ENCODE data around the gene EFNA5.

The EFNA5 gene

DNA sequence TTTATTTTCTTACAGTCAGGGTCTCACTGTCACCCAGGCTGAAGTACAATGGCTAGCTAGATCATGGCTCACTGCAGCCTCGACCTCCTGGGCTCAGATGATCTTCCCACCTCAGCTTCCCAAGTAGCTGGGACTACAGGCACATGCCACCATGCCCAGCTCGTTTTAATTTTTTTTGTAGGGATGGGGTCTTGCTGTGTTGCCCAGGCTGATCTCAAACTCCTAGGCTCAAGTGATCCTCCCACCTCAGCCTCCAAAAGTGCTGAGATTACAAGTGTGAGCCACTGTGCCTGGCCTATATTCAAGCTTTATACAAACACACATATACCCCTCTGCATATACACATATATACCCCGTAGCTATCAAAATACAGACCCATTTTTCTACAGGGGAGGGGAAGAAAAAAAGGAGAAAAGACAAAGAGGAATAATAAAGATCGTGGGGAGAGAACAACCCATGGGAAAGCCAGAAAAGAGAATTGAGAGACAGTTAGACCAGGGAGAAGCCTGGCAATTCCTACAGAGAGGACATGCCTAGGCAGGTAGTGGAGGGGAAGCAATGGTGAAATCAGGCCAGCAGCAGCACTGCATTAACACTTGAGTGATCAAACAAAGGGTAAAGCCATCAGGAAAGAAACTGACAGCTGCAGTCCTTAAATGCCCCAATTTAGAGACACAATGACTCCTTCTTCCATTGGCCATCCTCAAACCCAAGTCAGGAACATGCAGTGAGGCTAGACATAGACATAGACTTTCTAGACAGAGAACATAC lies 102.7 kb downstream of the EFNA5 start:
- DNase-seq = no peak

GRCh38 chr5:107566986-107567385 lies 103.8 kb downstream of the EFNA5 start:
- DNase-seq = no peak

GRCh38 chr5:107565791-107566767 lies 104.7 kb downstream of the EFNA5 start:
- no peak for DNase-seq

DNA sequence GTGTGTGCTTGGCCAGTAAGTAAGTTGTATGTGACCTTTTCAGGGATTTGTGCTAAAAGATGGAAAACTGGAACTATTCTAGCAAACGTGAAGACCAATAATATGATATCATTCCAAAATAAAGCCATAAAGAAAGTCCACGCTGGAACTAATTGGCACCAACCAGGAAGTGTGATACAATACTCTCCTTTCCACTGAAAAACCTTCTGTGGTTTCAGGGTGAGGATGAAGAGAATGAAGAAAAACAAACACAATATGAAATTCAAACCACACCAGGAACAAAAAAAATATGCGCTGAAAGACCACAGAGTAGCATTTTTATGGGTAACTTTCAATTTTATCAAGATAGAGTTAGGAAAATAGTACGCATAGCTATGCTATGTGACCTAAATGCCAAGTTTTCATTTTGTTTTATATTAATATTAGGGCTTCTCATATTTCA lies 105.8 kb downstream of the EFNA5 start:
- DNase-seq = no peak

DNA sequence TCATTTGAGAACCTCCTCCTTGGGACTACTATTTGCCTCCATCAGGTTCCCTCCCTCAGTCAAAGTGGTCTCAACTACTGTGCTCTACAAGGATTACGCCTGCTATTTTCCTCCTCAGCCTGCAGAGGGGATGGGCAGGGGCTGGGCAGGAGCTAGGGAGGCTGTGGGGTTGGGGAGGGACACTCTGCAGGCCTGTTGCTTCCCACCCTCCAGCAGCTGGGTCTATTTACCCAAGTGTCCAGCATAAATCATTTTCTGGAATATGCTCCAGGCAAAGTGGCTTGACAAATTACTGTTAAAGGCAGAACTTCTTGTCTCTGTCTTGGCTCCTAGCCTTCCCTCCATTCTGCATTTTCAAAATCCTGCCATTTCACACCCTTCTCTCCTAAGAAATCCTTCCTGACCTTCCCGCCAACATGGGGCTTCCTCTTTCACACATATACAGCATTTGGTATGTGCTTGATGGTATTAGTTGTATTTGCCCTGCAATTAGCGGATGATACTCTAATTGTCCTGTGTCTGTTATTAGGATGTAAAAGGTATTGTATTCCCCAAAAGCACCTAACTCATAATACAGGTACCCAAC lies 106.7 kb downstream of the EFNA5 start:
- DNase-seq = no peak

- no peak for DNase-seq
These were observed 110.4 kb downstream of the EFNA5 start for GRCh38 chr5:107560377-107560776.

DNA sequence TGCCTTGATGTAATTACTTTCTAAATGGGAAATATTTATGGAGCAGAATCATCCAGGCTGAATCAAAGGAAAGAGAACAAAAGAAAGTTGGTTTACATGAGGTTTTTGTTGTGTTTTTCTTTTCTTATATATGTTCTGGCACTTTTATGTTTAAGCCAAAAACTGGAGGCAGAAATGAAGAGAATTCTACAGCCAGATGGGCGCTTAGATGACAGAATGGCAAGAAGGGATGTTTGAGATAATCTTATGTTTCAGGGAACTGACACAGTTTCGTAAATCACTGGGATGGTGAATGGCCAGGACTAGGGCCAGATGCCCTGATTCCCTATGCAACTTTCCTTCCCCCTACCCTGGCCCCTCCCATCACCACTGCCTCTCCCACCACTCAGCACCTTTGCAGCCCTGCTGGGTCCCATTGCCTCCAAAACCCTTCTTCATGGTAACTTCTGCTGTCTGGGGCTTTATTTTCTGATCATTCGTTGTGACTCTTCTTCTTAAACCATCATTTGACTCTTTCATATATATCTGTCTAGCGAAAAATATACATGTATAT lies 111.8 kb downstream of the EFNA5 start:
- no peak for DNase-seq

DNA sequence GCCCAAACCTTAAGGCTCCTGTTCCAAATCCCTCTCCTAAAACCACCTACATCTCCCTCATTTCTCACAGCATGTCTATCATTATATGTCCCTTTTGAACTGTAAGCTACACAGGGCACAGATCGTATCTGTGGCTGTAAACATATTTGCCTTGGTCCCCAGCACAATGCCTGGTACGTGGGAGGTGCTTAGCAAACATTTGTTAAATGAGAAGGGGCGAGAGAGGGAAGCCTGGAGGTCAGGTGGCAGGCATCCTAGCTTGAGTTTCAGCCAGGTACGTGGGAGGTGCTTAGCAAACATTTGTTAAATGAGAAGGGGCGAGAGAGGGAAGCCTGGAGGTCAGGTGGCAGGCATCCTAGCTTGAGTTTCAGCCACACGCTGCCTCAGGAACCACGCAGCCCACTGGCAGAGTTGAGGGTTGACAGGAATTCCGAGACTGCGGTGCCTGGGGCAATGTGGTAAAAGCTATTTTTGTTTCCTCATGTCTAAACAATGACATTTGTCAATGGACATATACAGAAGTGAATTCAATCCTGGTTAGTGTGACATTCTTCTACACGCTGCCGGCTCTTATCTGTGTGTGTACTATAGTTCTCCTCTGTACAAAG lies 113.6 kb downstream of the EFNA5 start:
- DNase-seq = no peak

DNA sequence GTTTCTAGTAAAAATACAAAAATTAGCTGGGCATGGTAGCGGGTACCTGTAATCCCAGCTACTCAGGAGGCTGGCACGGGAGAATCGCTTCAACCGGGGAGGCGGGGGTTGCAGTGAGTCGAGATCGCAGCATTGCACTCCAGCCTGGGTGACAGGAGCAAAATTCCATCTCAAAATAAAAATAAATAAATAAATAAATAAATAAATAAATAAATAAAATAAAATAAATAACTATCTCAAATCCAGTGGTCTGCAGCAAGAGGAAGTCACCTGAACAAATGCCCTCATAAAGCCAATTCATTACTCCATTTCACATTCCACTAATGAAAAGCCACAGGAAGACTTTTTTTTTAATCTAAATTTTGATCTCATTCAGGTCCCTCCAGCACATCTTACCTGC lies 114.2 kb downstream of the EFNA5 start:
- no peak for DNase-seq

DNA sequence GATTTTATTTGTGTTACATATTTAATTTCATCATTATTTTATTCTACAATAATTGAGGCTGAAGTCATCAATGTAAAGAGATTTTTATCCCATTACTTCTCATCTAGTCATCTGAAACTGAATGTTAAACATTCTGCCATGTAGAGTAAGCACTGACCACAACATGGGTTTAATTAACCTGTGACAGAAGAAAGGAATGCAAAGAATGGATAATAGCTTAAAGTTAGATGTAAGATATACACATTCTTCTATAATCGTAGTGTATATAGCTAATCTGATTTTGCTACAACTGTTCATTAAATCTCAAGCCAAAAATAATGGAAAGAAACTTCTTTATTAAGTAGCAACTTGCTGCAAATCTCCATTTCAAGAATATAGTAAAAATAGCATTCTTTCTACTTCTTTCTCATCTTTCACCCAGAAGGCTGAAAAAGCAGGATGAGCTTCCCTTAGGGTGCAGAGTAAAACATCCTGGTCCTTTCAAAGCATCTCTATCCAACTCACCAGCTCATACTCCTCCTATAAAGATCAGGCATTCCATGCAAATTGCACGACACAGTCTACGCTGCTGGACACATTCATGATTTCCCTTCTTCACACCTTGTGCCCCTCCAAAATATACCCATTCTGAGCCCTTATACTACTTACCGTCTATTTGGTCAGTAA lies 115.2 kb downstream of the EFNA5 start:
- DNase-seq = no peak

- no peak for DNase-seq
These were observed 115.8 kb downstream of the EFNA5 start for GRCh38 chr5:107554776-107555424.

DNA sequence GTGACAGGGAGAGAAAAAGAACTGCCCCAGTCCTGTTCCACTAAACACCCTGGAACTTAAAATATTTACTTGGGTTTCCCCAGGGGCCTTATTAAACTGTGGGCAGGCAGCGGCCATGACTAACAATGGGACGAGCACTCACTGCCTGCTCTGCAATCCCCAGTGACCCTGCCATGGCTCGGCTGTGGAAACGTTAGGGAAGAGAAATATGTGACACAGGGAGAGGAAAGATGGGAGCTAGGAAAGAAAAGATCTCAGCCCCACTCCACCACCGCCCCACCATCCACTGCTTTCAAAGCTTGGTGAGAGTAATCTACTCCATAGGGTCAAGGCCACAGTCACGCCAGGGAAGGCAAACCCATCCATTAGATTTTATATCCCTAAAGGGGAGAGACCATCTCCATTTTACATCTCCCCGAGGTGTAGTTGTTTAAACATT lies 117.6 kb downstream of the EFNA5 start:
- DNase-seq = no peak

DNA sequence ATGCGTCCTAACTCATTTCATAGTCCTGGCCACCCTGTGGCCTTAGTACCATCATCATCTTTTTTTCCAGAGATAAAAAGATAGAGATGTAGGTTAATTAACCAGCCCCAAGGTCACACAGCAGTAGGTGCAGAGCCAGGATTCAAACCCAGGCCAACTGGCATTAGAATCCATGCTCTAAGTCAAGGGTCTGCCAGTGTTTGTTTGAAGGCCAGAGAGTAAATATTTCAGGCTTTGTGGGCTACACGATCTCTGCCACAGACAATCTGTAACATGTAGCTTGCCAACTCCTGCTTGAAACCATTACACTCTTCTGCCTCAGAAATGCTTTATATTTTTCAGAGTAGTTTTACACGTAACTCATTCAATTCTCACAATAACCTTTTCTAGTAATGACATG lies 119.6 kb downstream of the EFNA5 start:
- no peak for DNase-seq

GRCh38 chr5:107549567-107549966 lies 121.2 kb downstream of the EFNA5 start:
- no peak for DNase-seq

- no peak for DNase-seq
These were observed 122.3 kb downstream of the EFNA5 start for GRCh38 chr5:107548477-107548876.

DNA sequence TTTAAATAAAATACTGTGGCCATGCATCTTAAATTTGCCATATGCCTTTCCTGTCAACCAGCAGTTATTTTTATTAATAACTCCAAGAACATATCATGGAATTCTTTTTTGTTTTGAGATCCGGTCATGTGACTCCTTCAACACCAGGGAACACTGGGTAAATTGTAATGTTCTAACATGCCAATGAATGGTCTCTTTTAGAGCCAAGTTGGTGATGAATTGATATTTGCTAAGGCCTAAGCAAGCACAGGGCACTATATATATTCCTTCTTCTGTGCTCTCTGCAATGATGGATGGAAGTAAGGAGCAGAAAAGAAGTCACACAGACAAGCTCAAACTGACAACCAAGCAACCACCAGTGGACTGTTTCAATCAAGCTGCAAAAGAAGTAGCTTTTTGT lies 124.0 kb downstream of the EFNA5 start:
- no peak for DNase-seq

DNA sequence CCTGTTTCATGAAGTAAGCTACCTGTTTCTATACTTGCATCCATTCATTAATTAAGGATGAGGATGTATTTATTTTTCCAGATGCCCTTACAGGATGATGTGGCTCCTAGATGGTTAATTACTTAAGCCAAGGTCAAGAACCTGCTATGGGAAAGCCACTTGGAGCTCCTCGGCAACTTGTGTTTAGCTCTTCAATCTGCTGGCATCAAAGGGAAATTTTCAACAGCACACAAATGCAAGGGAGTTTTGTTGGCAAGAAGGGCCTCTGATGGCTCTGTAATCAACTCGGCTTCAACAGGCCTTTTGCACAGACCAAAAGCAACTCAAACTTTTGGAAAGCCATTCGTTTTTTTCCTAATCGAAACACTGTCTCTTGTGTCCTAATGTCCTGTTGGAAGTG lies 125.3 kb downstream of the EFNA5 start:
- no peak for DNase-seq

DNA sequence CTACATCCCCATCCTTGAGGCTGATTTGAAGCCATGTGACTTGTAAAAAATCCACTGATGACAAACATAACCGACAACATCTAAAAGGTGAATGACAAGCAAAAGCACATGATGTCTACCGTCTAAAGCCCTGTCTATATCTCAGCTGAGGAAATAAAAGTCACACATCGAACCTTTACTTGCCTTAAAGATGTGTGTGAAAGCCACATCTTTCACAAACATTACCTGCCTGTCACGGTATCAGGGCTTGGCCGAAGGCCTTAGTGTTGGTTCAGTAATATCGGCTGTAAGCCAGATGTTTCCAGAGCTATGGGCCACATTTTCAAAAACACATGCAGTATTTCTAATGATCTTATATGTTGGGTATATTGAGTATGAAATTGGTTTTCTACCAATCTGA lies 125.8 kb downstream of the EFNA5 start:
- DNase-seq = no peak

- no peak for DNase-seq
These were observed 126.3 kb downstream of the EFNA5 start for GRCh38 chr5:107544476-107544875.

- no peak for DNase-seq
These were observed 126.9 kb downstream of the EFNA5 start for GRCh38 chr5:107543868-107544267.

DNA sequence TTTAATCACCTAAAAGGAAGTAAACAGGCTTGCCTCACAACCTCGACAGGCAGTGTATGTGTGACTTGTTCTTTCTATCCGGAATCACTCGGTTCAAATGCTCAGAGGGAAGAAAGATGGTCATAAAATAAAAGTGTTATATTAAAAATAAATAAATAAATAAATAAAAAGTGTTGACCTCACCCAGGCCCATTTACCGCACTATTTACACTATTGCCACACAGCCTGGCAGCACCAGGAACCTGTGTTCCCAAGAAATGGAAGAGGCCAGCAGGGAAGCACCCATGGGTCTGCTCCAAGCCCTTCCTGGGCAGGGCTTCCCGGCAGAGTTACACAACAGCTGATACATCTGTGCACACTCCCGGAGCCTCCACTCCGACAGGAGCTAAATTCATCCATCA lies 127.9 kb downstream of the EFNA5 start:
- no peak for DNase-seq

- peak; percentile 3 for DNase-seq
These were observed 128.3 kb downstream of the EFNA5 start for GRCh38 chr5:107542428-107542827.

Data from DMS79 (cell line).